Measurements from ENCODE around the gene OR10H3.
"Not testable (repeated sequence)": the region's sequence is repeated elsewhere in the genome, so short reads cannot be mapped to it uniquely, and the experiment has no call there.

OR10H3 gene

GRCh38 chr19:15737722-15738121 is at the start of gene OR10H3:
TSS of gene OR10H3 (plus strand) at chr19:15737985. CDS start at chr19:15741393, 3,408 bp downstream.
- DNase-seq, result no peak

GRCh38 chr19:15696654-15697194 is 41.1 kb upstream of the OR10H3 start:
- no peak for DNase-seq

- DNase-seq, result no peak
Measured at GRCh38 chr19:15701757-15702533, 35.8 kb upstream of the OR10H3 start.

- no peak for DNase-seq
Measured at GRCh38 chr19:15702534-15702930, 35.3 kb upstream of the OR10H3 start.

GRCh38 chr19:15714638-15715037 is 23.1 kb upstream of the OR10H3 start:
- DNase-seq, result no peak

- no peak for DNase-seq
Measured at GRCh38 chr19:15715642-15716041, 22.1 kb upstream of the OR10H3 start.

- DNase-seq, result no peak
Measured at GRCh38 chr19:15717809-15718208, 20.0 kb upstream of the OR10H3 start.

GRCh38 chr19:15721268-15721667 is 16.5 kb upstream of the OR10H3 start:
- DNase-seq, result no peak

GRCh38 chr19:15722956-15723355 is 14.8 kb upstream of the OR10H3 start:
- no peak for DNase-seq

GRCh38 chr19:15727724-15728123 is 10.1 kb upstream of the OR10H3 start, which contains the start of gene OR10H2:
TSS of gene OR10H2 (plus strand) at chr19:15728024. CDS start at chr19:15728044, 20 bp downstream.
- DNase-seq, result no peak

- no peak for DNase-seq
Measured at GRCh38 chr19:15730538-15730937, 7.2 kb upstream of the OR10H3 start.

- no peak for DNase-seq
Measured at GRCh38 chr19:15732388-15732787, 5.4 kb upstream of the OR10H3 start.

GRCh38 chr19:15733895-15734294 is 3.9 kb upstream of the OR10H3 start:
- no peak for DNase-seq

GRCh38 chr19:15740785-15741184 is 3.0 kb downstream of the OR10H3 start:
- DNase-seq, result no peak

GRCh38 chr19:15748239-15748638 is 10.5 kb downstream of the OR10H3 start:
- no peak for DNase-seq

GRCh38 chr19:15758379-15758778 is 20.6 kb downstream of the OR10H3 start:
- DNase-seq, result no peak

- DNase-seq, result no peak
Measured at GRCh38 chr19:15759962-15760565, 22.3 kb downstream of the OR10H3 start.

- no peak for DNase-seq
Measured at GRCh38 chr19:15769586-15769985, 31.8 kb downstream of the OR10H3 start.

GRCh38 chr19:15774159-15774558 is 36.4 kb downstream of the OR10H3 start:
- not testable (repeated sequence) for DNase-seq

- no peak for DNase-seq
Measured at GRCh38 chr19:15775249-15775648, 37.5 kb downstream of the OR10H3 start.

GRCh38 chr19:15776264-15776663 is 38.5 kb downstream of the OR10H3 start:
- DNase-seq, result no peak

GRCh38 chr19:15776991-15777970 is 39.5 kb downstream of the OR10H3 start:
- no peak for DNase-seq

Data from cortex of kidney (tissue), 1 donor.